ENCODE measurements around the gene RAP1B. TPM values are rescaled to one million over a fixed set of nuclear protein-coding genes. Genes with fewer than 3 reads are reported as not detected.

RAP1B gene
- total RNA-seq, 1 donor from 2014 or later, result 142 TPM

DNA sequence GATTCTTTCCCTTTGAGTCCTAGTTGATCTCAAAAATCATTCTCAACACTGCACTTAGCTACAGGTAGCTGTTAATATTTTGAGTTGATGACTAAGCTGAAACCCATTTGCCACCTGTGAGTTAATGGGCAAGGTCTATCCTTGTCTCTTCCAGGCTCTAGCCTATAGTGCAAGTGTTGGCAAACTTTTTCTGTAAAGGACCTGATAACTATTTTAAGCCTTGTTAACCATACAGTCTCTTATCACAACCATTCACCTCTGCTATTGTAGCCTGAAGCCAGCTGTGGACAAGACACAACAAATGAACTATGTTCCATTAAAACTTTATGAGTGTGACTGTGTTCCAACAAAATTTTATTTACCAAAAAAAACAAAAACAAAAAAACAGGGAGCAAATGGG, 19.4 kb downstream of the RAP1B start:
- peak overlapping the region; percentile 68 for H3K27ac Mint-ChIP-seq
- H3K9me3 Mint-ChIP-seq, result peaks cover 6% of the 10 kb centered on the region
- no peak for TF ChIP-seq CTCF (IDR thresholded peaks at IDR 0.05)
- POLR2A ChIA-PET, result interaction anchor here (0.5 to 0.7 kb wide), 2 partner anchors 11 to 19 kb away, joined by 3 read pairs; no protein-coding TSS in a partner anchor
- H3K4me1 Mint-ChIP-seq, result peaks cover 79% of the 10 kb centered on the region
- CTCF ChIA-PET, result no interaction called here
- ATAC-seq (ENCODE audit: low read depth) (no peak), DNase-seq (no peak)
- intact Hi-C loops (cut with micrococcal nuclease), result loop anchor here (1.0 kb wide), 1 partner anchor 9 kb away; no protein-coding TSS in a partner anchor
- H3K36me3 Mint-ChIP-seq (ENCODE audit: low read depth), result peaks cover 54% of the 10 kb centered on the region
- H3K27me3 Mint-ChIP-seq, result no peaks in the 10 kb centered on the region
- peak overlapping the region; percentile 8 for H3K4me3 Mint-ChIP-seq

DNA sequence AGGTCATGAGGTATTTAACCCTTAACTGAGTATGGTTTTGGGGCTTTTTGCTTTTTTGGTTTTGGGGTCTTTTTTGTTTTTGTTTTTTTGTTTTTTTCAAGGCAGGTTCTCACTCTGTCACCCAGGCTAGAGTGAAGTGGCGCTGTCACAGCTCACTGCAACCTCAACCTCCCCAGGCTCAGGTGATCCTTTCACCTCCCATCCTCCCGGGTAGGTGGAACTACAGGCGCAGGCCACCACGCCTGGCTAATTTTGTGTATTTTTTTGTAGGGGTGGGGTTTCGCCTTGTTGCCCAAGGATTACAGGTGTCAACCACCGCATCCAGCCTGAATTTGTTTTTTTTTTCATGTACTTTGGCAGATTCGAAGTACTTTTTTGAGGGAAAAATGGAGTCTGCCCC, 19.9 kb downstream of the RAP1B start:
- ATAC-seq (ENCODE audit: low read depth), result peak; percentile 41
- ChIA-PET POLR2A (no interaction called here), CTCF (no interaction called here)
- peak overlapping the region; percentile 68 for H3K27ac Mint-ChIP-seq
- H3K36me3 Mint-ChIP-seq (ENCODE audit: low read depth), result peaks cover 49% of the 10 kb centered on the region
- DNase-seq, result no peak
- H3K4me3 Mint-ChIP-seq, result peak overlapping the region; percentile 56
- no peak for TF ChIP-seq CTCF (IDR thresholded peaks at IDR 0.05)
- intact Hi-C loops (cut with micrococcal nuclease), result loop anchor here (1.0 kb wide), 1 partner anchor 9 kb away; no protein-coding TSS in a partner anchor
- H3K27me3 Mint-ChIP-seq, result no peaks in the 10 kb centered on the region
- peaks cover 82% of the 10 kb centered on the region for H3K4me1 Mint-ChIP-seq
- peaks cover 6% of the 10 kb centered on the region for H3K9me3 Mint-ChIP-seq

- intact Hi-C loops (cut with micrococcal nuclease), result no loop called here
- peaks cover 44% of the 10 kb centered on the region for H3K36me3 Mint-ChIP-seq (ENCODE audit: low read depth)
- peak overlapping the region; percentile 6 for H3K27ac Mint-ChIP-seq
- H3K4me1 Mint-ChIP-seq, result peaks cover 85% of the 10 kb centered on the region
- no peaks in the 10 kb centered on the region for H3K27me3 Mint-ChIP-seq
- ChIA-PET POLR2A (interaction anchor here (1.0 kb wide), 1 partner anchor 12 kb away, joined by 4 read pairs; no protein-coding TSS in a partner anchor), CTCF (no interaction called here)
- peaks cover 6% of the 10 kb centered on the region for H3K9me3 Mint-ChIP-seq
- no peak overlapping the region for H3K4me3 Mint-ChIP-seq
- TF ChIP-seq CTCF (IDR thresholded peaks at IDR 0.05), result no peak
- DNase-seq, result no peak
- no peak for ATAC-seq (ENCODE audit: low read depth)
Measured at GRCh38 chr12:68631227-68631626, 20.5 kb downstream of the RAP1B start.

GRCh38 chr12:68632486-68632885, 21.8 kb downstream of the RAP1B start:
- no peak for TF ChIP-seq CTCF (IDR thresholded peaks at IDR 0.05)
- peaks cover 84% of the 10 kb centered on the region for H3K4me1 Mint-ChIP-seq
- DNase-seq (no peak), ATAC-seq (ENCODE audit: low read depth) (no peak)
- intact Hi-C loops (cut with micrococcal nuclease), result loop anchor here (1.0 kb wide), 1 partner anchor 9 kb away; no protein-coding TSS in a partner anchor
- H3K27me3 Mint-ChIP-seq, result no peaks in the 10 kb centered on the region
- H3K36me3 Mint-ChIP-seq (ENCODE audit: low read depth), result peaks cover 31% of the 10 kb centered on the region
- peaks cover 4% of the 10 kb centered on the region for H3K9me3 Mint-ChIP-seq
- ChIA-PET CTCF (no interaction called here), POLR2A (interaction anchor here (1.4 kb wide), 1 partner anchor 22 kb away, joined by 7 read pairs; the partner anchor contains the start of gene RAP1B)
- H3K27ac Mint-ChIP-seq, result peak overlapping the region; percentile 56
- H3K4me3 Mint-ChIP-seq, result no peak overlapping the region

DNA sequence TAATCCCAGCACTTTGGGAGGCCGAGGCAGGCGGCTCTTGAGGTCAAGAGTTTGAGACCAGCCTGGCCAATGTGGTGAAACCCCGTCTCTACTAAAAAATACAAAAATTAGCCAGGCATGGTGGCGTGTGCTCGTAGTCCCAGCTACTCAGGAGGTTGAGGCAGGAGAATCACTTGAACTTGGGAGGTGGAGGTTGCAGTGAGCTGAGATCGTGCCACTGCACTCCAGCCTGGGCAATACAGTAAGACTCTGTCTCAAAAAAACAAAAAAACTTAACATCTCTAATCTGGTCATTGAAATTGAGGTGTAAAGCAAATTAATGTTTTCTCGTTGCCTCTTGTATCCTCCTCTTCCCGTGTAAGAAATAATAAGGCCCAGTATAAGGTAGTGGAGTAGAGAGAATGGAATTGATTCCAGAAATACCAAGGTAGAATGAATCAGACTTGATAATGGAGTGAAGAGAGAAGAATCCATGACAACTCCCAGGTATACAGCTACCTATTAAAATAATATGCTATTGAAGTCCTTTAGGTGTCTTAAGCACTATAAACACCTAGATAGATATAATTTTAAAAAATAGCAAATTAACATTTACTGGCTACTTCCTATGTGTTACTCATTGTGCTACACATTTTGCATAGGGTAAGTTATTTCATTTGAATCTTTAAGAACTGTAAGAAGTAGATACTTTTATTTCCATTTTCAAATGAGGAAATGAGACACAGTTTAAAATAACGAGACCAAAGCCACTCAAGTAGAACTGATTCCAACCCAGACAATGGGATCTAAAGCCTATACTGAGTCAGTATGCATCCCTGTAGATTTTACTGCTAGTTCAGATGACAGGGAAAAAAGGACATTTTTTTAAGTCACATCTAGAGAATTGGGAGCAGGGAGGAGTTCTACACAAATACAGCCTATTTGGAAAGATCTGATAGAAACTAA, 23.2 kb downstream of the RAP1B start:
- Mint-ChIP-seq H3K27ac (peak overlapping the region; percentile 68), H3K4me3 (peak overlapping the region; percentile 32), H3K4me1 (peaks cover 93% of the 10 kb centered on the region), H3K9me3 (no peaks in the 10 kb centered on the region), H3K27me3 (no peaks in the 10 kb centered on the region), H3K36me3 (ENCODE audit: low read depth) (peaks cover 25% of the 10 kb centered on the region)
- intact Hi-C loops (cut with micrococcal nuclease), result loop anchor here (1.0 kb wide), 1 partner anchor 24 kb away; the partner anchor contains the start of gene RAP1B
- ATAC-seq (ENCODE audit: low read depth) (peak; percentile 68), DNase-seq (no peak)
- no peak for TF ChIP-seq CTCF (IDR thresholded peaks at IDR 0.05)
- CTCF ChIA-PET, result no interaction called here
- POLR2A ChIA-PET, result interaction anchor here (1.4 kb wide), 1 partner anchor 23 kb away, joined by 7 read pairs; the partner anchor contains the start of gene RAP1B

All from activated B cell treated with CpG ODN at 0.5 μM for 24 hours (primary cell).